ENCODE measurements around the gene NPVF.

The NPVF gene

GRCh38 chr7:25228386-25228785 lies at the start of gene NPVF:
Gene NPVF (minus strand): TSS chr7:25228486. CDS start chr7:25228439, 47 bp downstream.
- no peak within 1 kb of the TSS for H3K4me3 ChIP-seq (ENCODE audit: control insufficient read depth, low read depth, low read length)
- no peak for DNase-seq (ENCODE audit: low read depth)
- TF ChIP-seq CTCF (conservative IDR thresholded peaks at IDR 0.05; ENCODE audit: control insufficient read depth, insufficient read depth, low read depth, low read length), result no peak

- TF ChIP-seq CTCF (conservative IDR thresholded peaks at IDR 0.05; ENCODE audit: control insufficient read depth, insufficient read depth, low read depth, low read length), result no peak
- no peak overlapping the region for H3K4me3 ChIP-seq (ENCODE audit: control insufficient read depth, low read depth, low read length)
- no peak for DNase-seq (ENCODE audit: low read depth)
These were observed 44.0 kb upstream of the NPVF start for GRCh38 chr7:25272265-25272664.

DNA sequence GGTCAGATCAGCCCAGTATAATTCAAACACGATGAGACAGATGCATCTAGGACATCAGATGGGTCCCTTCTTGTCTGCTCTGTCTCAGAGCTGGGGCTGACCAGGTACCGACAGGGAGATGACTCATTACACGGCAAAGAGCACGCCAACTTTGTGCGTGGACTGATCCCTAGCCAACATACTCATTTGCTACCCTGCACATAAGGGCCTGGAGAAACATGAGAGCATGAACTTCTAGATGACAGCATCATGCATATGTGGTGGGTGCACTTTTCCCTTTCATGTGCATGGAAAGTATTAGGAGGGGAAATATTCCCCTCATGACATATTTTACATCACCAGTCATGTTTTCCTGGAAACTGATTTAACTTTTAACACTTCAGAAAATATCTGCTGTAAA lies 35.1 kb upstream of the NPVF start:
- TF ChIP-seq CTCF (conservative IDR thresholded peaks at IDR 0.05; ENCODE audit: control insufficient read depth, insufficient read depth, low read depth, low read length), result no peak
- no peak overlapping the region for H3K4me3 ChIP-seq (ENCODE audit: control insufficient read depth, low read depth, low read length)

GRCh38 chr7:25262586-25262985 lies 34.3 kb upstream of the NPVF start:
- H3K4me3 ChIP-seq (ENCODE audit: control insufficient read depth, low read depth, low read length), result no peak overlapping the region
- no peak for DNase-seq (ENCODE audit: low read depth)
- no peak for TF ChIP-seq CTCF (conservative IDR thresholded peaks at IDR 0.05; ENCODE audit: control insufficient read depth, insufficient read depth, low read depth, low read length)

More for the DNA sequence above, 35.1 kb upstream of the NPVF start:
- DNase-seq (ENCODE audit: low read depth), result peak; percentile 56

- H3K4me3 ChIP-seq (ENCODE audit: control insufficient read depth, low read depth, low read length), result no peak overlapping the region
- TF ChIP-seq CTCF (conservative IDR thresholded peaks at IDR 0.05; ENCODE audit: control insufficient read depth, insufficient read depth, low read depth, low read length), result no peak
- DNase-seq (ENCODE audit: low read depth), result no peak
These were observed 33.4 kb upstream of the NPVF start for GRCh38 chr7:25261545-25262140.

- peak overlapping the region; percentile 15 for H3K4me3 ChIP-seq (ENCODE audit: control insufficient read depth, low read depth, low read length)
- no peak for TF ChIP-seq CTCF (conservative IDR thresholded peaks at IDR 0.05; ENCODE audit: control insufficient read depth, insufficient read depth, low read depth, low read length)
- peak; percentile 72 for DNase-seq (ENCODE audit: low read depth)
These were observed 32.7 kb upstream of the NPVF start for GRCh38 chr7:25260862-25261494.
